Fibroblast of lung (primary cell): Measurements from ENCODE around the gene TMEM170A.

Experiments used
- CTCF ChIP-seq, 2 donors: IDR thresholded peaks in 1 of 2; conservative IDR thresholded peaks in 1 of 2; 1 replicate in 1 of 2; 2 replicates in 1 of 2; pipeline ENCODE4 v1.5.1; 2011 to 2012; ENCODE audit warnings: low read length in 2 of 2, control low read depth in 1 of 2, inconsistent platforms in 1 of 2, low read depth in 1 of 2, mild to moderate bottlenecking in 1 of 2
- EZH2 ChIP-seq: IDR thresholded peaks from 2 replicates; pipeline ENCODE4 v1.5.1; 2012; ENCODE audit warnings: low read length, control low read depth, mild to moderate bottlenecking; ENCODE audit errors: missing control alignments

GRCh38 chr16:75402821-75403475, 61.5 kb downstream of the TMEM170A start:
- TF ChIP-seq CTCF (conservative IDR thresholded peaks at IDR 0.05 in 1 of 2, IDR thresholded peaks at IDR 0.05 in 1 of 2; ENCODE audit: low read depth in 1 of 2, low read length in 2 of 2) = peak; percentile 48 to 57
- TF ChIP-seq EZH2 = no peak
